ENCODE results near the gene RBM28.
"Not testable (repeated sequence)": the region's sequence is repeated elsewhere in the genome, so short reads cannot be mapped to it uniquely, and the experiment has no call there.

The RBM28 gene

GRCh38 chr7:128284102-128284501 is 59.6 kb downstream of the RBM28 start:
- FAIRE-seq, result no peak
- no peak for DNase-seq (ENCODE audit: low spot score)

GRCh38 chr7:128281605-128282380 is 61.9 kb downstream of the RBM28 start:
- FAIRE-seq (no peak), DNase-seq (ENCODE audit: low spot score) (no peak)

- not testable (repeated sequence) for DNase-seq (ENCODE audit: low spot score); FAIRE-seq
Measured at GRCh38 chr7:128280451-128280850, 63.3 kb downstream of the RBM28 start.

- FAIRE-seq (no peak), DNase-seq (ENCODE audit: low spot score) (no peak)
Measured at GRCh38 chr7:128279124-128279713, 64.5 kb downstream of the RBM28 start.

- no peak for DNase-seq (ENCODE audit: low spot score)
- no peak for FAIRE-seq
Measured at GRCh38 chr7:128278366-128278765, 65.3 kb downstream of the RBM28 start.

GRCh38 chr7:128275681-128276080 is 68.0 kb downstream of the RBM28 start:
- DNase-seq (ENCODE audit: low spot score), result no peak
- no peak for FAIRE-seq

GRCh38 chr7:128274884-128275603 is 68.7 kb downstream of the RBM28 start:
- no peak for FAIRE-seq
- DNase-seq (ENCODE audit: low spot score), result no peak

- no peak for FAIRE-seq
- DNase-seq (ENCODE audit: low spot score), result no peak
Measured at GRCh38 chr7:128274246-128274883, 69.3 kb downstream of the RBM28 start.

- no peak for FAIRE-seq
- DNase-seq (ENCODE audit: low spot score), result no peak
Measured at GRCh38 chr7:128271942-128272481, 71.7 kb downstream of the RBM28 start.

- FAIRE-seq (no peak), DNase-seq (ENCODE audit: low spot score) (no peak)
Measured at GRCh38 chr7:128271471-128271941, 72.2 kb downstream of the RBM28 start.

- no peak for FAIRE-seq
Measured at GRCh38 chr7:128270826-128271272, 72.9 kb downstream of the RBM28 start.

GRCh38 chr7:128268233-128268632 is 75.5 kb downstream of the RBM28 start:
- FAIRE-seq (no peak), DNase-seq (ENCODE audit: low spot score) (no peak)

More at GRCh38 chr7:128270826-128271272, 72.9 kb downstream of the RBM28 start:
- no peak for DNase-seq (ENCODE audit: low spot score)

GRCh38 chr7:128267595-128267924 is 76.1 kb downstream of the RBM28 start:
- DNase-seq (ENCODE audit: low spot score) (no peak), FAIRE-seq (no peak)

GRCh38 chr7:128266883-128267594 is 76.7 kb downstream of the RBM28 start:
- FAIRE-seq (no peak), DNase-seq (ENCODE audit: low spot score) (peak; percentile 54)

GRCh38 chr7:128266529-128266882 is 77.2 kb downstream of the RBM28 start:
- DNase-seq (ENCODE audit: low spot score) (no peak), FAIRE-seq (no peak)

- FAIRE-seq, result no peak
- no peak for DNase-seq (ENCODE audit: low spot score)
Measured at GRCh38 chr7:128265906-128266300, 77.8 kb downstream of the RBM28 start.

GRCh38 chr7:128265156-128265905 is 78.4 kb downstream of the RBM28 start:
- no peak for DNase-seq (ENCODE audit: low spot score)
- FAIRE-seq, result no peak

- DNase-seq (ENCODE audit: low spot score) (no peak), FAIRE-seq (no peak)
Measured at GRCh38 chr7:128264477-128264876, 79.2 kb downstream of the RBM28 start.

- DNase-seq (ENCODE audit: low spot score), result no peak
- no peak for FAIRE-seq
Measured at GRCh38 chr7:128263420-128263819, 80.3 kb downstream of the RBM28 start.

Data from urothelium cell line (cell line).